HT1080 (cell line): ENCODE data around the gene COG3. TPM values are rescaled to one million over a fixed set of nuclear protein-coding genes. Genes with fewer than 3 reads are reported as not detected.
"Not testable (repeated sequence)": the region's sequence is repeated elsewhere in the genome, so short reads cannot be mapped to it uniquely, and the experiment has no call there.

Experiments used
- DNase-seq: peaks from one replicate; pipeline ENCODE4 v3.0.0-alpha.2; 2015; ENCODE audit warnings: low read depth
- polyA plus RNA-seq, 2 experiments: library from polyadenylated mRNA; depleted of rRNA; stranded (reverse); fragments of >200 nt; gene quantifications; 2 replicates each; pipeline ENCODE4 v1.2.3, GENCODE V29; 2015
- total RNA-seq: library from RNA; depleted of rRNA; stranded (reverse); fragments of >200 nt; shearing (Covaris generic); gene quantifications from 2 replicates; pipeline ENCODE4 v1.2.3, GENCODE V29; 2014; rRNA removed

The COG3 gene
- 30.5 and 42.1 TPM in 2 replicates for total RNA-seq
- 28.6 and 31.2 TPM in 2 replicates for polyA plus RNA-seq (2015; cell fraction: cytosol; rRNA removed)
- 49.5 and 55.7 TPM in 2 replicates for polyA plus RNA-seq (2015; cell fraction: nucleus; rRNA removed)

DNA sequence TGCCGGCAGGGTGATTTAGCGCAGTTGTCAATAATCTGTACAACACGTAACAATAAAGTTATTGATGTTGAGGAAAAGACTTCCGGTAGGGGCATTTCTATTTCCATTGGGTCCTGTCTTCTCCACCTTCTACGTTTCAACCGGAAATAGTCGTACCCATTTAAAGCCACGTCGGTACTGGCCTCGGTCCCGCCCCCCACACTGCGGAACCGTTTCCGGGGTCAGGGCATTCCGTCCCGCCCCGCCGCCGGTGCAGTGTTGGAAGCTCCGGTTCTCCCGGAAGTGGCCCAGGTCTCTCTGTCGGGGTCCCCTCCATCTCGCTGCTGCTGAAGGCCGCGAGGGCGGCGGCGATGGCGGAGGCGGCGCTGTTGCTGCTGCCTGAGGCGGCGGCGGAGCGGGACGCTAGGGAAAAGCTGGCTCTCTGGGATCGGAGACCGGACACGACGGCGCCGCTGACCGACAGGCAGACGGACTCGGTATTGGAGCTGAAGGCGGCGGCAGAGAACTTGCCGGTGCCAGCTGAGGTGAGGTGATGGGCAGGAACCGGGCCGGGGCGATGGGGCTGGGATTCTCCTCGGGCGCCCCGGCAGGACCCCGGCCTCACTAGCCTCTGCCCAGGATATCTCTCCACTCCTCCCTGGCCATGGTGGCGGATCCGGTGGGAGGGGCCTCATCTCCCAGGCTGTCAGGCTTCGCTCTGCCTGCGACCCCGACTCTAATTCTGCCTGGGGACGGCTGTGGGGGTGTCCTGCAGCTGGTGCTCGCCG, at the start of gene COG3:
Gene COG3, plus strand, starts transcription at position 253 of the 767 bp plus-strand sequence. Its CDS starts 98 bp downstream, at position 351.
- peak; percentile 98 for DNase-seq

DNA sequence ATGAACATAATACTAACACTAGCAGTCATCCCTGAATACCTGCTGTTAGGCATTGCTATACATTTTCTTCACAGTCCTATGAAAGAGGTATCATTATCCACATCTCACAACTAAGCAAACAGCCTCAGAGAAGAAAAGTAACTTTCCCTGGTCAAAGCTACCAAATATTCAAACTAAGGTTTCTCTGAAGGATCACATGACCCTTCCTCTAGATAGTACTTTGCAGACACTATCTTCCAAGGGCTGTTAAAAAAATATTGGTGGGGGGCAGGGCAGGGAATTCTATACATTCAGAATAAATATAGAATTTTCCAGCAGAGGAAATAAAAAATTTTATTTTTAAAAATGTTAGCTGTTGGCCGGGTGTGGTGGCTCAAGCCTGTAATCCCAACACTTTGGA, 49.6 kb upstream of the COG3 start:
- no peak for DNase-seq

DNA sequence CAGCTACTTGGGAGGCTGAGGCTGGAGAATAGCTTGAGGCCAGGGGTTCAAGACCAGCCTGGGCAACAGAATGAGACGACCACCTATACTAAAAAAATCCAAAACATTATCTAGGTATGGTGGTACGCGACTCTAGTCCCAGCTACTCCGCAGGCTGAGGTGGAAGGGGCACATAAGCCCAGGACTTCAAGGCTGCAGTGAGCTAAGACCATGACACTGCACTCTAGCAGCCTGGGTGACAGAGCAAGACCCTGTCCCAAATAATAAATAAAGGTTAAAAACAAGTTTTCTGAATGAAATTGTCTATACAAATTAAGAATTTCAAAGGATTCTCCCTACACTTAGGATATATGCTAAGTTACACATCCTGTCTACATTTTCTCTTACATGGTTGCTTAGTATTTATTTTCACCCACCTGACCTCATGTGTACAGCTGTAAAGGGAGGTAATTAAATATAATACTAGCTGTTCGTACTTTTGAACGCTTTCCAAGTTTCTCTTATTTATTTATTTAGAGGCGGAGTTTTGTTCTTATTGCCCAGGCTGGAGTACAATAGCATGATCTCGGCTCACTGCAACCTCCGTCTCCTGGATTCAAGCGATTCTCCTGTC, 48.1 kb upstream of the COG3 start:
- DNase-seq, result no peak

- peak; percentile 86 for DNase-seq
Measured at GRCh38 chr13:45417790-45418534, 46.8 kb upstream of the COG3 start, which contains the start of gene SLC25A30. Gene SLC25A30 (minus strand): TSS chr13:45418373. CDS start chr13:45411425, 6,948 bp downstream.

GRCh38 chr13:45419389-45419788, 45.4 kb upstream of the COG3 start:
- not testable (repeated sequence) for DNase-seq

DNA sequence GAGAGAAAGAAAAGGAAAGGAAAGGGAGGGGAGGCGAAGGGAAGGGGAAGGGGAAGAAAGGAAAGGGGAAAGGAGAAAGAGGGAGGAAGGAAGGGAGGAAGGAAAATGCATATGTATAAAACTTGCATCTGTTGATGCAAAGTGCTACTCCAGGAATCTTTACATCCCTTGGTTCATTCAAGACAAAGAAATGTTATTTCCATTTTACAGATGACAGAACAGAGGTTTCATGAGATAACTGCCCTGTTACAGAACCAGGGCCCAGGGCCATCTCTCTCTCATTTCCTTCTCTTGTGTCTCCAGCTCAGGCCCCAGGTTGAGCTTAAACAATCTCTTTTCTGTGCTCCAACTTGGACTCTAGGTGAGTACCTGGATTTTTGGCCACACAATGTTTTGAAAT, 44.8 kb upstream of the COG3 start:
- no peak for DNase-seq

- DNase-seq, result no peak
Measured at GRCh38 chr13:45422731-45423292, 41.9 kb upstream of the COG3 start.

GRCh38 chr13:45426056-45426841, 38.5 kb upstream of the COG3 start:
- not testable (repeated sequence) for DNase-seq

GRCh38 chr13:45432737-45433380, 31.9 kb upstream of the COG3 start:
- no peak for DNase-seq

GRCh38 chr13:45433381-45433790, 31.4 kb upstream of the COG3 start:
- no peak for DNase-seq

GRCh38 chr13:45434556-45435371, 30.0 kb upstream of the COG3 start:
- DNase-seq, result no peak

GRCh38 chr13:45436332-45436731, 28.4 kb upstream of the COG3 start:
- no peak for DNase-seq

DNA sequence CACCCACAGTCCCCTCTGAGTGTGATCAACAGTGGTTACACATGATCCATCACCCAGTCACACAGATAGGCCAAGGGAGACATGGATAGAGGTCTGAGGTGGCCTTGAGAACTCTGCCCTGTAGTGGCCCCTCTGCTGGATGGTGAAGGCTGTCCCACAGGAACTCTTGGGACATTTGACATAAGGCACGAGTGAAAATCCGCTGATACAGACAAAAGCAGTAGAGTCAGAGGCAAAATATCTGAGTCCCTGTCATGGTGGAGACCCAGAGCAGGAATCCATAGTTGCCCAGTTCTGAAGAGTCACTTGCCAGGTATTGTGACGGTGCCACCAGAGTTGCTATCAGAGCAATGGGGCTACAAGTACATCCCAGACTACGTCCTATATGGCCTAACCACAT, 27.8 kb upstream of the COG3 start:
- DNase-seq, result no peak

DNA sequence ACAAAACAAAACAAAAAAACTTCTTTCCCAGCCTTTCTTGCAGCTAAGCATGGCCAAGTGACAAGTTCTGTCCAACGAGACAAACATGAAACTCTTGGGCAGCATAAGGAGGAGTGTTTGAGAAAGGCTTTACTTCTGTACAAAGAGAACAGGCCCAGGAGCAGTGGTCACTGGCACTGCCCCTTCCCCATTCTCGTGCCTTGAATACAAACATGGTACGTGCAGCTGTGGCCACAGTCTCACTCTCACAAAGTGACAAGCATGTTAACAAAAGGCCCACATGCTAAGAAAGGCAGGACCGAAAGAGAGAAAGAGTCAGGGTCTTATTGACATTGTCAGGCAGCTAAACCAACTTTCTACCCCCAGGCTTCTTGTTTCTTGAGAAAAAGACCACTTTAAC, 26.8 kb upstream of the COG3 start:
- DNase-seq, result no peak

DNA sequence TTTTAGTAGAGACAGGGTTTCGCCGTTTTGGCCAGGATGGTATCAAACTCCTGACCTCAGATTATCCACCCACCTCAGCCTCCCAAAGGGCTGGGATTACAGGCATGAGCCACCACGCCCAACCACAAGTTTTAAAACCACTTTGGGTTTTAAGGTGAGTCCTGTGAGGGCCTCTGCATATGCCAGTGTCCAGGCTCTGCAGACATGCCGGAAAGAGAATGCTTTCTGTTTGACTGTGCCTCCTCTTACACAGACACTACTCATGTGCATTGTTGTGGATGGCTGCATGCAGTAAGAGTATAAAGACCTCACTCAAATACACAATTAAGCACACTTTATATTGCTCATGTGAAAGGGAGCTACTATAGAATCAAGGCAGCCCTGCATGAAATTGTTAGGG, 25.7 kb upstream of the COG3 start:
- DNase-seq, result no peak

GRCh38 chr13:45439781-45440462, 24.8 kb upstream of the COG3 start:
- DNase-seq, result no peak

- DNase-seq, result peak; percentile 72
Measured at GRCh38 chr13:45441633-45442032, 23.1 kb upstream of the COG3 start.

GRCh38 chr13:45445053-45445452, 19.7 kb upstream of the COG3 start:
- DNase-seq, result no peak

DNA sequence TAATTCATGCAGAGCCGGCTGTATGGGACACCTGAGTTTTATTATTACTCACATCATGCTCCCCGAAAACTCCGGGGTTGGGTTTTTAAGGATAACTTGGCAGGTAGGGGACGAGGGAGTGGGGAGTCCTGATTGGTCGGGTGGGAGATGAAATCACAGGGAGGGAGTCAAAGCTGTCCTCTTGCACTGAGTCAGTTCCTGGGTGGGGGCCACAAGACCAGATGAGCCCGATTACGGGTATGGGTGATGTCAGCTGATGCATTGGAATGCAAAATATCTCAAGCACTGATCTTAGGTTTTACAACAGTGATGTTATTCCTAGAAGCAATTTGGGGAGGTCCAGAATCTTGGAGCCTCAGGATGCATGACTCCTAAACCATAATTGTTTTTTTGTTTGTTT, 18.6 kb upstream of the COG3 start:
- peak; percentile 39 for DNase-seq
